Bronchial epithelial cell (primary cell): Measurements from ENCODE around the gene MBNL3. TPM values are rescaled to one million over a fixed set of nuclear protein-coding genes. Genes with fewer than 3 reads are reported as not detected.
"Not testable (repeated sequence)": the region's sequence is repeated elsewhere in the genome, so short reads cannot be mapped to it uniquely, and the experiment has no call there.

Experiments used
- DNase-seq: peaks from one replicate; pipeline ENCODE4 v3.0.0-alpha.2; 2010; ENCODE audit warnings: low read depth
- FAIRE-seq: peaks from 2 replicates; lab custom pipeline; 2011; peaks lifted over from hg19 to GRCh38; lab: Jason Lieb, UNC
- H3K27me3 ChIP-seq: 2 replicates; pipeline ENCODE4 v1.5.1; 2011; ENCODE audit warnings: low read length; ENCODE audit not compliant: control insufficient read depth, insufficient read depth
- H3K36me3 ChIP-seq: 2 replicates; pipeline ENCODE4 v1.5.1; 2011; ENCODE audit warnings: low read length; ENCODE audit not compliant: control insufficient read depth, insufficient read depth
- H3K4me3 ChIP-seq: 2 replicates; pipeline ENCODE4 v1.5.1; 2011; ENCODE audit warnings: mild to moderate bottlenecking, low read depth, low read length, control low read depth
- CTCF ChIP-seq: IDR thresholded peaks from 2 replicates; pipeline ENCODE4 v1.5.1; 2011; ENCODE audit warnings: mild to moderate bottlenecking, moderate library complexity, low read length, control low read depth, inconsistent platforms; ENCODE audit not compliant: insufficient read depth, severe bottlenecking
- total RNA-seq: library from RNA; depleted of rRNA; stranded (reverse); fragments of >200 nt; gene quantifications from 2 replicates; pipeline ENCODE4 v1.2.1, GENCODE V29; 2014

MBNL3 gene
- total RNA-seq, 1 donor from 2014 or later, result 3.7 TPM

GRCh38 chrX:132468454-132468853 is 20.4 kb downstream of the MBNL3 start:
- Histone ChIP-seq H3K36me3 (no peaks in the 10 kb centered on the region), H3K27me3 (no peaks in the 10 kb centered on the region), H3K4me3 (no peak overlapping the region)
- no peak for TF ChIP-seq CTCF
- no peak for DNase-seq
- no peak for FAIRE-seq

- no peak for TF ChIP-seq CTCF
- DNase-seq, result no peak
- Histone ChIP-seq H3K27me3 (no peaks in the 10 kb centered on the region), H3K4me3 (no peak overlapping the region), H3K36me3 (no peaks in the 10 kb centered on the region)
- FAIRE-seq, result peak; percentile 7
Measured at GRCh38 chrX:132467989-132468388, 20.8 kb downstream of the MBNL3 start.

- FAIRE-seq (no peak), DNase-seq (peak; percentile 44)
- no peaks in the 10 kb centered on the region for H3K27me3 ChIP-seq
- no peaks in the 10 kb centered on the region for H3K36me3 ChIP-seq
- TF ChIP-seq CTCF, result no peak
- H3K4me3 ChIP-seq, result no peak overlapping the region
Measured at GRCh38 chrX:132467026-132467425, 21.8 kb downstream of the MBNL3 start.

- FAIRE-seq (no peak), DNase-seq (no peak)
- Histone ChIP-seq H3K27me3 (no peaks in the 10 kb centered on the region), H3K4me3 (no peak overlapping the region), H3K36me3 (no peaks in the 10 kb centered on the region)
- no peak for TF ChIP-seq CTCF
Measured at GRCh38 chrX:132463411-132463810, 25.4 kb downstream of the MBNL3 start.

GRCh38 chrX:132461886-132462285 is 27.0 kb downstream of the MBNL3 start:
- DNase-seq (no peak), FAIRE-seq (no peak)
- H3K27me3 ChIP-seq, result no peaks in the 10 kb centered on the region
- no peak overlapping the region for H3K4me3 ChIP-seq
- no peaks in the 10 kb centered on the region for H3K36me3 ChIP-seq
- no peak for TF ChIP-seq CTCF

- Histone ChIP-seq H3K27me3 (no peaks in the 10 kb centered on the region), H3K36me3 (no peaks in the 10 kb centered on the region), H3K4me3 (no peak overlapping the region)
- FAIRE-seq (no peak), DNase-seq (no peak)
- TF ChIP-seq CTCF, result no peak
Measured at GRCh38 chrX:132452911-132453550, 35.8 kb downstream of the MBNL3 start.

GRCh38 chrX:132445909-132446308 is 42.9 kb downstream of the MBNL3 start:
- H3K36me3 ChIP-seq, DNase-seq, H3K4me3 ChIP-seq, H3K27me3 ChIP-seq, FAIRE-seq: not testable (repeated sequence)
